Stimulated activated CD8-positive, alpha-beta memory T cell treated with anti-CD3 and anti-CD28 coated beads, Interleukin-7, amount 100 ng/mL, for 48 hours (primary cell): ENCODE data around the gene HSPB6.

Experiments used
- DNase-seq, 2 donors: peaks; one replicate each; pipeline ENCODE4 v3.0.0-alpha.2; 2020; ENCODE audit warnings: low read depth in 1 of 2; ENCODE audit errors: extremely low read depth in 1 of 2

HSPB6 gene

GRCh38 chr19:35717665-35718344, 39.0 kb downstream of the HSPB6 start, which contains the start of gene KMT2B:
Gene KMT2B (plus strand): TSS chr19:35718003. CDS start chr19:35718019, 16 bp downstream.
- DNase-seq, result peak in 1 of 2 donors; percentile 96

- DNase-seq, result peak; percentile 61 to 94
These were observed 39.8 kb downstream of the HSPB6 start for GRCh38 chr19:35716801-35717664.

- no peak for DNase-seq
These were observed 40.6 kb downstream of the HSPB6 start for GRCh38 chr19:35715981-35716800.

- DNase-seq, result no peak
These were observed 41.4 kb downstream of the HSPB6 start for GRCh38 chr19:35715355-35715809.

- no peak for DNase-seq
These were observed 42.1 kb downstream of the HSPB6 start for GRCh38 chr19:35714601-35715354.

GRCh38 chr19:35713904-35714495, 42.8 kb downstream of the HSPB6 start:
- DNase-seq, result no peak

- DNase-seq, result no peak
These were observed 43.4 kb downstream of the HSPB6 start for GRCh38 chr19:35713506-35713850.

- DNase-seq, result peak; percentile 80 to 90
These were observed 44.0 kb downstream of the HSPB6 start for GRCh38 chr19:35712567-35713505.

- peak; percentile 65 to 87 for DNase-seq
These were observed 45.8 kb downstream of the HSPB6 start for GRCh38 chr19:35710784-35711723.

GRCh38 chr19:35708391-35708790, 48.4 kb downstream of the HSPB6 start:
- no peak for DNase-seq
